Measurements from ENCODE around the gene MBLAC1.

The MBLAC1 gene

GRCh38 chr7:100152937-100153666 is 26.3 kb downstream of the MBLAC1 start:
- in situ Hi-C loops (cut with MboI; ENCODE audit: low sequenced_read_pairs), result no loop called here

GRCh38 chr7:100153708-100154535 is 27.2 kb downstream of the MBLAC1 start:
- in situ Hi-C loops (cut with MboI; ENCODE audit: low sequenced_read_pairs), result no loop called here

- in situ Hi-C loops (cut with MboI; ENCODE audit: low sequenced_read_pairs), result no loop called here
Measured at GRCh38 chr7:100154651-100155491, 28.1 kb downstream of the MBLAC1 start.

GRCh38 chr7:100155553-100156317 is 29.0 kb downstream of the MBLAC1 start:
- in situ Hi-C loops (cut with MboI; ENCODE audit: low sequenced_read_pairs), result no loop called here

- in situ Hi-C loops (cut with MboI; ENCODE audit: low sequenced_read_pairs), result no loop called here
Measured at GRCh38 chr7:100156331-100157068, 29.7 kb downstream of the MBLAC1 start.

- in situ Hi-C loops (cut with MboI; ENCODE audit: low sequenced_read_pairs), result no loop called here
Measured at GRCh38 chr7:100157069-100157333, 30.2 kb downstream of the MBLAC1 start.

GRCh38 chr7:100157334-100158228 is 30.8 kb downstream of the MBLAC1 start:
- in situ Hi-C loops (cut with MboI; ENCODE audit: low sequenced_read_pairs), result no loop called here

GRCh38 chr7:100158229-100159098 is 31.7 kb downstream of the MBLAC1 start, which contains the start of gene TRAPPC14:
Gene TRAPPC14, minus strand, starts transcription at chr7:100158723. Its CDS starts 224 bp downstream, at chr7:100158499.
- in situ Hi-C loops (cut with MboI; ENCODE audit: low sequenced_read_pairs), result no loop called here

- in situ Hi-C loops (cut with MboI; ENCODE audit: low sequenced_read_pairs), result no loop called here
Measured at GRCh38 chr7:100159099-100159623, 32.4 kb downstream of the MBLAC1 start.

GRCh38 chr7:100160067-100160466 is 33.3 kb downstream of the MBLAC1 start:
- in situ Hi-C loops (cut with MboI; ENCODE audit: low sequenced_read_pairs), result no loop called here

GRCh38 chr7:100163006-100163531 is 36.3 kb downstream of the MBLAC1 start:
- in situ Hi-C loops (cut with MboI; ENCODE audit: low sequenced_read_pairs), result no loop called here

GRCh38 chr7:100163871-100164270 is 37.1 kb downstream of the MBLAC1 start:
- in situ Hi-C loops (cut with MboI; ENCODE audit: low sequenced_read_pairs), result no loop called here

- in situ Hi-C loops (cut with MboI; ENCODE audit: low sequenced_read_pairs), result no loop called here
Measured at GRCh38 chr7:100166317-100166940, 39.7 kb downstream of the MBLAC1 start.

- in situ Hi-C loops (cut with MboI; ENCODE audit: low sequenced_read_pairs), result no loop called here
Measured at GRCh38 chr7:100166970-100167911, 40.5 kb downstream of the MBLAC1 start.

GRCh38 chr7:100167912-100168323 is 41.2 kb downstream of the MBLAC1 start:
- in situ Hi-C loops (cut with MboI; ENCODE audit: low sequenced_read_pairs), result no loop called here

Data from HL-60/S4 (cell line).